GM21619 (cell line): ENCODE measurements around the gene PYGB.

Experiments used
- ATAC-seq: cut with Tn5 transposase; IDR thresholded peaks from one replicate; pipeline ENCODE4 v1.9.1; 2021; ENCODE audit not compliant: unreplicated experiment

Gene PYGB

DNA sequence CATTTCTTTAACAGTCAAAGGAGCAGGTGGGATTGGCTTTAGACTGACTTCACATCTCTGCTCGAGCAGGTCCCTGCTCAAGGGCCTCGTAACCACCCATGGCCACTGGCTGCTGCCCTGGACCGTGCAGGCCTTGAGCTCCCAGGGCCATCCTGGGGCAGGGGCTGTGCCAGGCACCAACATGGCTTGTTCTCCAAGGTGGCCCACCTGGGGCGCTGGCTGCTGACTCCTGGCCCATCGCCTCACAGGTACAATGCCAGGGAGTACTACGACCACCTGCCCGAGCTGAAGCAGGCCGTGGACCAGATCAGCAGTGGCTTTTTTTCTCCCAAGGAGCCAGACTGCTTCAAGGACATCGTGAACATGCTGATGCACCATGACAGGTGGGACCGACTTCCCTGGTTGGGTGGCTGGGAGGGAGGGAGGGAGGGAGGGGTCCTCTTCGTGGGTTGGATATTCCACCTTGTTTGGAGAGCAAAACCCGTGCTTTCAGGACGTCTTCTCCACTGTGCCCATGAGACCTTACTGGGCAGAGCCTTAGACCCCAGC lies 46.1 kb downstream of the PYGB start:
- ATAC-seq = no peak

DNA sequence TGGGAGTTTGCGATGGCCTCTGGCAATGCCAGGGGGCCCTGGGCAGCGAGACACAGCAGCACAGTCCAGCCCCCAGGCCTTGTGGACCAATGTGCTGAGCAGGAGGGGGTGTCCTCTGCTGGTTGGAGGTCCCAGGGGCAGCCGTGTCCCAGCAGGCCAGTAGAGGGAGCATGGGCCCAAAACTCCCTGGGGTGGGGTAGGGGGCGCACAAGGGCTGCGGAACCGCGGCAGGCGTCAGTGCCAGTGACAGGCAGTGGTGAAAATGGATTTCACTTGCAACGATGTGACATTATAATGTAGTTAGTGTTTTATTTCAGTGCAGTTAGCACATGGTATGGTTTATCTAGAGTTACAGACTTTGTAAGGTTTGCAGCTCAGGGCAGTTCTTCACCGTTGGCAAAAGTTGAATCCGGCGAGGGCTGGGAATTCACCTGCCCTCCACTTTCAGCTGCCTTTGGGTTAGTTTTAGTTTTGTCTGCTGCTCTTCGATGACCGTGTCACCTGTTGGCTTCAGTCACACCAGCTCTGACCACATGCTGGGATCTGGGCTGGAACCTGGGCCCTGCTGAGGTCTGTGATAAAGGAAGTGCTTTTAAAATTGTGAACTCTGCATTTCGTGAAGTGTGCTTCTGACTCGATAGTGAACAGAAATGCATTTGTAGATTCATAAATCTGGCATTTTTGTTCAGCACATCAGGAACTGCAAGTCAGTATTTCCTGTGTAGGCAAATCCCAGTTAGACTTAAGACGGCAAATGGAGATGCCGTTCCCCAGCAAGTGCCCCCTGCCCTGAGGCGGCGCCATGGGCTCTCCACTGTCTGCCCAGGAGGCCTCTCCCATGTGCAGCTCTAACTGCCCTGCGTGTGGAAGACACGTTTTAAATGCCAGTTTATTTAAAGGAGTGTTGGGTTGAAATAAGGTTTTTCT lies 46.8 kb downstream of the PYGB start:
- no peak for ATAC-seq

DNA sequence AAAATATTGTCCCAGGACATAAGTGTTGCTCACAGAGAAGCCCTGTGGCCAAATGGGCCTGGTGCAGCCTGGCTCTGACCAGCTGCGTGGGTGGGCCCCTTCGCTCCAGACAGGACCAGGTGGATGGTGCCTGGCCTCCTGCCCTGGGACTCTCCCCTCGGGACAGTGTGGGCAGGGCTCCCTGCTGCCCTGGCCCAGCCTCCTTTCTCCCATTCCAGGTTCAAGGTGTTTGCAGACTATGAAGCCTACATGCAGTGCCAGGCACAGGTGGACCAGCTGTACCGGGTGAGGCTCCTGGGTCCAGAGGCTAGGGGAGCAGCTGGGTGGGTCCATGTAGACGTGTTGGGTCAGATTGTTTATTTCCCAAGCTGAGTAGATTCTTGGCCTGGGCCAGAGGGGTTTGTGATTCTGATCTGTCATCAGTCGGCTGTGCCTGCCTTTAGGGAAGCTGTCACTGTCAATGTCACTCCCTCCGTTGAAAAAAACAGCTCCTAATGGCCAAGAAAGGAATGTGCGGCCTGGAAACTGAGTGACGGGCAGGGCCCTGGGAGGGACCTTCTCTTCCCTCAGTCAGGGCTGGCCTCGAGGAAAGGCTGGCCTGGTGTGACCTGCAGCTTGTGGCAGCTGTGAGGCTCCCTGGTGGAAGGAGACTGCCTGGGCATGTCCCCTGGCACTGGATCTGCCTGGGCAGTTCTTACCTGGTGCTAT lies 47.7 kb downstream of the PYGB start:
- ATAC-seq = no peak

DNA sequence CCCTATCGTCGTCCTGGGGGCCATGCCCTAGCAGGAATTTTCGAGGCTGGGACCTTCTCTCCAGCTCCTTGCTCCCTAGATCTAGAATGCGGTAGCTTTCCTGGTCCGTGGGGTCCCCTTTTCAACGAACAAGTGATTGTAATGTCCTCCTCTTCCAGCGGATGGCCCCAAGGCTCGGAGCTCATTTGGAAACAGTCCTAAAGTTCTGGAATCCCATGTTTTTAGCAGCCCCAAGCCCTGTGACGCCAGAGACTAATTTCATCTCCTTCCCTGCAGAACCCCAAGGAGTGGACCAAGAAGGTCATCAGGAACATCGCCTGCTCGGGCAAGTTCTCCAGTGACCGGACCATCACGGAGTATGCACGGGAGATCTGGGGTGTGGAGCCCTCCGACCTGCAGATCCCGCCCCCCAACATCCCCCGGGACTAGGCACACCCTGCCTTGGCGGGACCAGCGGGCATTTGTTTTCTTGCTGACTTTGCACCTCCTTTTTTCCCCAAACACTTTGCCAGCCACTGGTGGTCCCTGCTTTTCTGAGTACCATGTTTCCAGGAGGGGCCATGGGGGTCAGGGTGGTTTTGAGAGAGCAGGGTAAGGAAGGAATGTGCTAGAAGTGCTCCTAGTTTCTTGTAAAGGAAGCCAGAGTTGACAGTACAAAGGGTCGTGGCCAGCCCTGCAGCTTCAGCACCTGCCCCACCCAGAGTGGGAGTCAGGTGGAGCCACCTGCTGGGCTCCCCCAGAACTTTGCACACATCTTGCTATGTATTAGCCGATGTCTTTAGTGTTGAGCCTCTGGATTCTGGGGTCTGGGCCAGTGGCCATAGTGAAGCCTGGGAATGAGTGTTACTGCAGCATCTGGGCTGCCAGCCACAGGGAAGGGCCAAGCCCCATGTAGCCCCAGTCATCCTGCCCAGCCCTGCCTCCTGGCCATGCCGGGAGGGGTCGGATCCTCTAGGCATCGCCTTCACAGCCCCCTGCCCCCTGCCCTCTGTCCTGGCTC lies 48.5 kb downstream of the PYGB start:
- ATAC-seq = no peak

DNA sequence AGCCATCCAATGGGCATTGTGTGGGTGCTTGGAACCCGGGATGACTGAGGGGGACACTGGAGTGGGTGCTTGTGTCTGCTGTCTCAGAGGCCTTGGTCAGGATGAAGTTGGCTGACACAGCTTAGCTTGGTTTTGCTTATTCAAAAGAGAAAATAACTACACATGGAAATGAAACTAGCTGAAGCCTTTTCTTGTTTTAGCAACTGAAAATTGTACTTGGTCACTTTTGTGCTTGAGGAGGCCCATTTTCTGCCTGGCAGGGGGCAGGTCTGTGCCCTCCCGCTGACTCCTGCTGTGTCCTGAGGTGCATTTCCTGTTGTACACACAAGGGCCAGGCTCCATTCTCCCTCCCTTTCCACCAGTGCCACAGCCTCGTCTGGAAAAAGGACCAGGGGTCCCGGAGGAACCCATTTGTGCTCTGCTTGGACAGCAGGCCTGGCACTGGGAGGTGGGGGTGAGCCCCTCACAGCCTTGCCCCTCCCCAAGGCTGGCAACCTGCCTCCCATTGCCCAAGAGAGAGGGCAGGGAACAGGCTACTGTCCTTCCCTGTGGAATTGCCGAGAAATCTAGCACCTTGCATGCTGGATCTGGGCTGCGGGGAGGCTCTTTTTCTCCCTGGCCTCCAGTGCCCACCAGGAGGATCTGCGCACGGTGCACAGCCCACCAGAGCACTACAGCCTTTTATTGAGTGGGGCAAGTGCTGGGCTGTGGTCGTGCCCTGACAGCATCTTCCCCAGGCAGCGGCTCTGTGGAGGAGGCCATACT lies 49.4 kb downstream of the PYGB start:
- ATAC-seq = peak; percentile 68

DNA sequence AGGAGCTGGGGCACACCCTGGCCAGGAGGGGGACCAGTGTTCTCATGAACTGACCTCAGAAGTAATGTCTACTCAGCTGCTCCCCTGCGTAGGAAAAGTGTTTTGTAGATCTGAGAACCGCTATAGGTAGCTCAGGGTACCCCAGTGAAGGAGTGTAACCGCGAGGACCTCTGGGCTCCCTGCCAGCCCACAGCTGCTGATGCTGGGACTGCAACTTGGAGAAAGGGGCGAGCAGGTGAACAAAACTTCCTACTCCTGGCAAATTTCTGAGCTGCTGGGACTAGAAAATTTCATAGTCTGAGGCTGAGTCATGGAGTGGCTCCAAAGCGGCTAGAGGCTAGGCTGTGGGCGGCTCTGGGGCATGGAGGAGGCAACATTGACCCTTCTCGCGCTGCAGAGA lies 51.9 kb downstream of the PYGB start:
- ATAC-seq = no peak

DNA sequence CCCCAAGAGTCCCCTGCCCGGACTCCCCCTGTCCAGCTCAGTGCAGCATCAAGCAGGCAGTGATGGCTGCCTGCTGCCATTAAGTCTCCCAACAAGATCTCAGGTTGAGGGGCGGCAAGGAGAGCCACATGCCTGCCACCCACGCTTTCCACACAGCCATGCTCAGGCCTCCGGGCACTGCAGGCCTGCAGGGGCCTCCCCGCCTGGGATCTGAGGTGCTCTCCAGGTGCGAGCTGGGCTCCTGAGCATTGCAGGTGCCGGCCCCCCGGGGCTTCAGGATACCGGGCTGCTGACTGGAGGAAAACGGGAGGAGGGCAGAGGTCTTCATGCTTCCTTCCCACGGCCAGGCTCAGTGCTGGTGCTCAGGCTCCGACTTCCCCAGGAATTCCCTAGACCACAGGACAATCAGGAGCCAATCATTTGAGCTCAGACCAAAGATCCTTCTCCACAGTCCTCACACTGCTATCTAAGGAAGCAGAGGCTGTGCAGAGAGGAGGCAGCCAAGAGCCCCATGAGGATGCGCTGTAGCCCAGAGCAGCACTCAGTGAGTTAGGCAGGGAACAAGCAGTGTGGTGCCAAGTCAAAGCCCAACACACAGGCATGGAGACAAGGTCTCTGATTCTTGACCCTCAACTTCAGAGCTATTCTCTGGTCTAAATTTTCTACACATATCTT lies 52.7 kb downstream of the PYGB start:
- no peak for ATAC-seq

DNA sequence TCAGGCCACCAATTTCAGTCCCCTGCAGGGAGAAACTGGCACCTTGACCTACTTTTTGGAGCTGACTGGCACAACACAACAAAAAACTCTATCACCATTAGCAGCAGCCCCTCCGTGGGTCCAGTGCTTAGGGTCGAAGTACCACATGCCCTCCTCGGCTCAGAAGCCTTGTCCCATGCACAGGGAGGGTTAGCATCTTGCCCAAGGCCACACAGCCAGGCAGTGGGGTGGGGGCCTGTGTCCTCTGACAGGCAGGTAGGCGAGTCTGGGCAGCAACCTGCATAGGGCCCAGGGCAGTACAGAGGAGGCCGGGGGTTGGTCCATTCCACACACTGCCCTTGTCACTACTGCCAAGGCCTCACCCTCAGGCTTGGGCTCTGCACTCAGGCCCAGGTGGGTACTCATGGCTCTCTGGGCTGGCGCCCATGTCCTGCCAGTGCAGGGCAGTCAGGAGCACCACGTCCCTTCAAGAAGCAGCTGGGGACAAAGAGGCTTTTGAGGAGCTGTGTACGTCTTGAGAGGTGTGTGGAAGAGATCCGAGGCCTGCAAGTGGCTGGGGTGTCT lies 53.6 kb downstream of the PYGB start:
- no peak for ATAC-seq

DNA sequence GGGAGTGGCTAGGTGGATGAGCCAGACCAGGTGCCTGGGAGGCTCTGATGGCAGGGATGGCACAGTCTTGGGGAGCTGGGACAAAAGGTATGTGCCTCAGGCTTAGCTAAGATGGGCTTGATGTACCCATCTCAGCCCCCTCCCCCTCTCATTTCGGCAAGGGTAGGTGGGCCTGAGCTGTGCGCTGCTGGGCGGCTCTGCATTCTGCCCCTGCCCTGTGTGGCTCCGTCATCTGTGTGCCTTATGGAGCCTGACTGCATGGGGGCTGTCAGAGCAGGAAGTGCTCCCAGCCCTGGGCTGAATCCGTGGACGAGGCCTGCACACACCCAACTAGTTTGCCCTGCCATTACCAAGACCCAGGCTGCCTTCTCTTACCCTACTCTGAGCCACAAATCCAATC lies 54.7 kb downstream of the PYGB start:
- ATAC-seq = no peak

DNA sequence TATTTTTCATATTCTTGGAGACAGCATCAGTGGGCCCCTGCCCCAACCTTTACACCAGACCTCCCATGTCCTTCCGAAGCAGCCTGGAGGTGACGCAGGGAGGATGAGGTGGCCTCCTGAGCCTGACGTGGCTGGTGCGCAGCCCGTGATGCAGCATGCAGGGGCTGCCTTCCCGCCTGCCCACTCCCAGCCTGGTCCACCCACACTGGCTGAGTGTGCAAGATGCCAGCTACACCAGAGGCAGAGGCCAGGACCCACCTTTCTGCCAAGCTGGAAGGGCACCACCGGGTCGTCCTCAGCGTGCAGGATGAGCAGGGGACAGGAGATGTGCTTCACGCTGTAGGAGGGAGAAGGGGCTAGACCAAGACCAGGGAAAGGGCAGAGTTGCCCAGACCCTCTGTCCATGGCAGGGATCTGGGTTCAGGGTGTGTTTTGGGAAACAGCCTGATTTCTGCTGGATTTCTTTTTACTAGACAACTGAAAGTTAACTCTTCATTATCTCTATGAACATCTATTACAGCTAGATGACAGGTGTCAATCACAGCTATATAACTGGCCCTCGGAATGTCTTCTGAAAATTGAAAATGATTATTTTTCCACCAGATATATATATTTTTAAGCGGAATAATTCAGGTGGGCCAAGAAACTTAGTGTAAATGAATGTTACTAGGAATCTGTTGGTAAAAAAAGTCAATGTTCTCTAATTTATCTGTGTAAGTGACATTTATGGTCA lies 55.6 kb downstream of the PYGB start:
- ATAC-seq = no peak

DNA sequence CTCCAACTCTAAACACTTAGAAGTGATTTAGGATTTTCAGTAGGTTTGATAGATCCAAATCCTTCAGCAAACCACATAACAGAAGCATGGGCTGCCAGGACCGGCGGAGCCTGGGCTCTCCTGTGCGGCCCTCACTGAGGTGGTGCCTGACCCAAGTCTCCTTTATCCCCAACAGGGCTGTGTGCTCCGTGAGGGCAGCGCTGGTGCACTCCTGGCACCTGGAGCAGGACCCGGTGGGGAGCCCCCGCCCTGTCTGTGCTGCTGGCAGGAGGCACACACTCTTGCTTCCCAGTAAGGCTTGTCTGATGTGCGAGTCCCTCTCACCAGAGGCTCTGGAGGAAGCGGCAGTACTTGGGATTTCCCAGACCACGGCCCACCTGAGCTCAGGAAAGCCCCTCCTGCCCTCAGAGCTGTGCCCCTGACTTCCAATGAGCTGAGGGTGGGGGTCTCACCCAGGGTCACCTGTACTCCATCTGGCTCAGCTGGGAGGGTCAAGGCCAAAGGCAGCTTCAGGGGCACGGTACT lies 56.2 kb downstream of the PYGB start:
- ATAC-seq = no peak

DNA sequence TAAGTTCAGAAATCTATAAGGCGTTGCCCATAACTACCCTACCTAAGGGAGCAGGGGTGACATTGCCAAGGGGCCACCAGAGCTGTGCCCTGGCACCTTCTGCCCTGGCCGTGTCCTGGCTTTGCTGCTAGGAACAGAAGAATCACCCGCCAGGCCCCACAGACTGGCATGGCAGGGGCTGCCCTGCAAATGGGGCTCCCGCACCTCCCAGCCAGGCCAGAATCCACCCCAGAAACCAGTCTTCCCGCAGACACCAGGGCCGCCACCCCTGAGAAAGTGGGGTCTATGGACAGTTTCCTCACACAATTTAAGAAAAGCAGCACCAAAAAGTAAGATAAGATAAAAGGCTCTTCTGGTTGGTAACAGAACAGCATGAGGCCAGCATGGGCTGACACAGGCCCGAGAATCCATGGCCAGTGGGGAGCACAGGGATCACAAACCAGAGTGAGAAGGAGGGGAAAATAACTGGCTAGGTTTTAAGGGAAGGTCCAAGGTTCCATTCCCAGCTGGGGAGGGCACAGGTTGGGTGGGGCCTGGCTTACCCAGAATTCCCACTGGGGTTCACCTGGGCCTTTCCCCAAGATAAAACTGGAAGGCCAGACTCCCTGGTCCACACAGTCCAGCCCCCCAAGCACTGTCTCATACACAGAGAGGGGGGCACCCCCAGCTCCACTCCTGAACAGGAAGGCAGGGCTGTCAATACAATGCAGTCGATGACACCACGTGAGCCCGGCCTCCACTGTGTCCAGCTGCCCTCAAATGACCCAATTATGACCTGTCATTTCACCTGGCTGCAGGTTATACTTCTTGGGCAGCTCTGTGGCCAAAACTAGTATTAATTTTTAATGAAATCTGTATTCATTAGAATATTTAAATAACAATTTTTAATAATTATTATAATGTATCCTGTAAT lies 59.4 kb downstream of the PYGB start:
- ATAC-seq = no peak

DNA sequence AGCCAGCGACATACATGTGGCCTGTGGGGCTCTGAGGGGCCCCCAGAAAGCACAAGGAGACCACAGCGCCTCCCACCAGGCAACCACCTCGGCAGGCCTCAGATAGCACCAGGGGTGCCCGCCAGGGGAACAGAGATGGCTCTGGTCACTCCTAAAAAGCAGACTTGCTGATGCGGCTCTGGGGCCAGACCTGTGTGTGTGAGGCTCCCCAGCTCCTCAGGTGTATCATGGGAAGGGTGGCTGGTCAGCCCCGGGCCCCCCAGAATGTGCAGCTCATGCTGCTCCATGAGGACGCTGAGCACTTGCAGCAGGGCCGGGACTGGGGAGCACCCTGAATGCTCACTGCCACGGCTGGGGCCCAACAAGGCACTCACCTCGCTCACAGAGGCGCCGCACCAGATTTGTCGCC lies 60.2 kb downstream of the PYGB start:
- no peak for ATAC-seq

DNA sequence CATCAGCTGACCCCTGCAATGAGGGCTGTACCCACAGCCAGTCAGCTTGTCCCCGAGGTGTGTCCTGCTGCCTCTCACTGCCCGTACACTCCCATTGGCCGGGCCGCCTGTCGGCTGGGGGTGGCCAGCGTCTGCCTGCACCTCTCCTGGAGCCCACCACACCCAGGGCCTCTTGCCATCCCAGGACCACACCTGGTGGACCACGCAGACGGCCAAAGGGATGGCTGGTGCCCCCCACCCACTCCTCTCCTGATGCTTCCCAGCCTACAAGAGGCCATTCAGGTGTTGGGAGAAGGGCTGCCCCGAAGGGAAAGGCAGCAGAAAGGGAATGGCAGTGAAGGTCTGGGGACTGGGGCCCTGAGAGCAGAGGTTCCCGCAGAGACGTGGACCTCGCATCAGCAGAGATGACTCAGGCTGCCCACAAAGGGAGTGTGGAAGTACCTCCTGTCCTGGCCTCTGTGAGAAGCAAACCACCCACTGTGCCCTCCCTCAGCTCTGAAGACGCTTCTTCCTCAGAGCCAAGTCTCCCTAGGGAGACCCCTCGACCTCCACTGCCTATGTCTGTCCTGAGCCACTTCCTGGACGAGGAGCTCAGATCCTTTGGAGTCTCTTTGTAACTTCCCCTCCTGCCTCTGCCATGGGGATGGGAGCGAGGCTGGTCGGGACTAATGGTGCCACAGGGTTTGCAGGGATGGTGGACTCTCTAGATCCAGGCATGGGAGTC lies 60.9 kb downstream of the PYGB start:
- ATAC-seq = no peak

DNA sequence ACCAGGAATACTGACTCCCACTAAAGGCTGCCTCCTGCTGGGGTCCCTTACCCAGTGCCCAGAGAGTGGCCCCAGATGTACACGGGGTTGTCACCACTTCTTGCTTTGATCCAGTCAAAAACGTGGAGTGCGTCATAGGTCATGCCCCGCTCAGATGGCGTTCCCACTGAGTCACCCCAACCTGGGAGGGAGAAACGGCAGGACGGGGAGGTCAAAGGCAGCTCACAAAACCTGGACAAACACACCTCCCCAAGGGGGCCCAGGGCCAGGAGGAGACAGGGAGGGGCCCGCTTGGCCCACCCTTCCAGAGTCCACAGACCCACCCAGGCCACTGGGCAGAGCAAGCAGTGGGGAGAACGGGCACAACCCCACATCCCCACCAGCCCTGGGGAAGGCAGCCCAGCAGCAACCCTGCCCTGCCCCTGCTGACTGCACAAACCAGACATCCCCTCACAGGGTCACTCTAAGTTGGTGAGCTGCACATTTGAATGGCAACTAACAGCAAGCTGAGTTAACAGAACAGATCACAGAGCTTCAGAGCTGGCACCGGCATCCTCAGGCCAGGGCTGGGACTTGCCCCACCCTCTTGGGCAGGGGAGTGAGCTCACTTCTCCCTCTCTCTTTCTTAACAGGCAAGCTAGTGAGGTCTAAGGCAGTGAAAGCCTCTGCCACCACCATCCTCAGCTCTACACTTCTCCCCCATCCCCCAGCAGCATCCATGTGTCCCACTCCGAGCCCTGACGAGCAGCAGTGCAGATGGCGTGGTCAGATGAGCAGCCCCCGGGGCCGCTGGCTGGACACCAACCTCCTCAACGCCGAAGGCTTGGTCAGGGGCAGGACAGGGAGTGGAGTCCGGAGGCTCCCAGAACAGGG lies 61.7 kb downstream of the PYGB start:
- ATAC-seq = peak; percentile 10
